Measurements from ENCODE around the gene PMEPA1.

PMEPA1 gene

DNA sequence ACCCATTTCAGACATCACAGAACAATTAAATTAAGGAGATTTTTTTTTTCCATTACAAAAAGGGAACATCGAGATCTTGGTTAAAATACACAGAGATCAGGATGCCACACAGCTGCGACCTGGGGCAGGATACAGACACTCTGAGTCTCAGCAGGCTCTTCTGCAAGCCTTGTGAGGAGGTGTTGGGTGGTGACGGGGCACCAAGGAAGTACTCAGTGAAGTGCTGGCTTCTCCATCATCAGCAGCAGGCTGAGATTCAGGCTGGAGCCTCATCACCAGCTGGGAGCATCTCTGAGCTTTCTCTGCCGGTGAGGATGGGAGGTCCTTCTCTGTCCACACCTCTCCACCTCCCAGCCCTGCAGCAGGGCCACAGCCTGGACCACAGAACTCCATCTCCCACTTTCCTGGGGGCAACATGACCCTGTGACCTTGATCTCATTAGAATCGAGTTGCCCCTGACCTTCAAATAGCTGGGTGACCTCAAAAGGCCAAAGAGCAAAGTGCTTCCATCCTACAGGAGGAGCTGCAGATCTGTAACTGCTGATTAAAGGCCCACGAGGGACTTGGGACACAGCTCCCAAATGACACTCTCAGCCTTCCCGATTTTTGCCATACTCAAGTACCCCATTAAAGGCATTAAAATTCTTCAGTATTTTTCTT, 16.0 kb downstream of the PMEPA1 start:
- no peak for DNase-seq (ENCODE audit: low read depth)

- DNase-seq (ENCODE audit: low read depth) = no peak
Observed at GRCh38 chr20:57693002-57693582, 16.7 kb downstream of the PMEPA1 start.

- DNase-seq (ENCODE audit: low read depth) = no peak
Observed at GRCh38 chr20:57692393-57692792, 17.4 kb downstream of the PMEPA1 start.

- no peak for DNase-seq (ENCODE audit: low read depth)
Observed at GRCh38 chr20:57691699-57692098, 18.1 kb downstream of the PMEPA1 start.

DNA sequence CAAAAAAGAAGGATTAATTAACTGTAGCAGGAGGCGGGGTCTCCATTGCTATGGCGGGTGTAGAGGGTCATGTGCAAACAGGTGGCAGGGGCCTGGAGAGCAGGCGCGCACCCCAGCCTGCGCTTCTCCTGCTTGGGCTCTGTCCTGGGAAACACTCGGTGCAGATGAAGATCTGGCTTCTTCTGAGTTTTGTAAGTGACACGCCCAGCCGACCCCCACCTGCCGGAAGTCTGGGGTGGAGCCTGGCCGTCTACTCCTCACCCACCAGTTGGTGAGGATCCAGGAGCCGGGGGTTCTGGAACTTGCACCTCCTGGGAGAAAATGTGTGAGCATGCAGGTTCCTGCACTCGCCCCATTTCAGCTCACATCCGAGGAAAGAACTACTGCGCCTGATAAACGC, 19.3 kb downstream of the PMEPA1 start:
- DNase-seq (ENCODE audit: low read depth) = no peak

- DNase-seq (ENCODE audit: low read depth) = no peak
Observed at GRCh38 chr20:57689745-57690481, 19.9 kb downstream of the PMEPA1 start.

GRCh38 chr20:57688864-57689263, 21.0 kb downstream of the PMEPA1 start:
- DNase-seq (ENCODE audit: low read depth) = no peak

DNA sequence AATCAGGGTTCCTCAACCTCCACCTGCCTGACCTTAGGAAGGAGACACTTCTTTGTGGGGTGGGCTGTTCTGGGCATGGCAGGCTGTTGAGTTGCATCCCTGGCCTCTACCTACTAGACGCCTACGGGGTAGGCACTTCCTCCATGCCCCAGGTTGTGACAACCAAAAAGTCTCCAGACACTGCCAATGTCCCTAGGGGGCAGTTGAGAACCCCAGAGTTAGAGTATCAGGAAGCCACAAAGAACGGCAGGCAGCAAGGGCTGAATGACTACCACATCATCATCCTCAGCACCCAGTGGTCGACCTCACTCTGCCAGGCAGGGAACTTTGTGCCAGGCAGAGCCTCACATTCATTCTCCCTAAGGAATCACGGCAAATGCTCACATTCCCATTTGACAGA, 21.5 kb downstream of the PMEPA1 start:
- no peak for DNase-seq (ENCODE audit: low read depth)

DNA sequence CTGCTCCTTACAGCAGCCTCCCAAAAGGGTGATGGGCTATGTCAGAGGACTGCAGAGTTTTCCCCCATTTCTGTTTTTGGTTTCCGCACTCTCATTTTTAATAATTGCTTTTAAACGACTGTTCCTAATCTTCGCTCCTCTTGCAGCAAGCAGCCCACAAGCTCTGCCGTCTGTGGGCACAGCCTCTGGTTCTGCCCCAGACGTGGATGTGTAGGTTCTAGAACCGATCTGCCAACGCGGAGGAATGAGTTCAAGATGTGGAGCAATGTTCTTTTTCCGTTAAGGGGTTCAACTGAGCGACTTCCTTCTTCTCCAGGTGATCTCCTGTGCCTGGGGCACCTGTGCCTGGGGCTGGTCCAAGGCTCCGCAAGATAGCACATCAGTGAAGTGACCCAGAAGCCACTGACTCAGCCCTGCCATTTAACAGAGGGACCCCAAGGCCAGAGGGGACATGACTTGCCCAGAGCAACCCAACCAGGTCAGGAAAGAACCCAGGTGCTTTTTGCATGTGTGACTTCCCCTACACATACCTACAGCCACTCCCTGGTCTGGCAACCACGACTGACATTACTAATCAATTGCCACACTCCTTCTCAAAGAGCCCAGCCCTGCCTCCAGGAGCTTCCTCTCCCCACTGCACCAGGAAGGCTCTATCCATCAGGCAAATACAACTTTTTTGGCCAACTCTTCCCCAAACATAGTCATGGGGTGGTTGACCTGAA, 22.7 kb downstream of the PMEPA1 start:
- no peak for DNase-seq (ENCODE audit: low read depth)

GRCh38 chr20:57685146-57685758, 24.6 kb downstream of the PMEPA1 start:
- no peak for DNase-seq (ENCODE audit: low read depth)

- no peak for DNase-seq (ENCODE audit: low read depth)
Observed at GRCh38 chr20:57684808-57685140, 25.0 kb downstream of the PMEPA1 start.

DNA sequence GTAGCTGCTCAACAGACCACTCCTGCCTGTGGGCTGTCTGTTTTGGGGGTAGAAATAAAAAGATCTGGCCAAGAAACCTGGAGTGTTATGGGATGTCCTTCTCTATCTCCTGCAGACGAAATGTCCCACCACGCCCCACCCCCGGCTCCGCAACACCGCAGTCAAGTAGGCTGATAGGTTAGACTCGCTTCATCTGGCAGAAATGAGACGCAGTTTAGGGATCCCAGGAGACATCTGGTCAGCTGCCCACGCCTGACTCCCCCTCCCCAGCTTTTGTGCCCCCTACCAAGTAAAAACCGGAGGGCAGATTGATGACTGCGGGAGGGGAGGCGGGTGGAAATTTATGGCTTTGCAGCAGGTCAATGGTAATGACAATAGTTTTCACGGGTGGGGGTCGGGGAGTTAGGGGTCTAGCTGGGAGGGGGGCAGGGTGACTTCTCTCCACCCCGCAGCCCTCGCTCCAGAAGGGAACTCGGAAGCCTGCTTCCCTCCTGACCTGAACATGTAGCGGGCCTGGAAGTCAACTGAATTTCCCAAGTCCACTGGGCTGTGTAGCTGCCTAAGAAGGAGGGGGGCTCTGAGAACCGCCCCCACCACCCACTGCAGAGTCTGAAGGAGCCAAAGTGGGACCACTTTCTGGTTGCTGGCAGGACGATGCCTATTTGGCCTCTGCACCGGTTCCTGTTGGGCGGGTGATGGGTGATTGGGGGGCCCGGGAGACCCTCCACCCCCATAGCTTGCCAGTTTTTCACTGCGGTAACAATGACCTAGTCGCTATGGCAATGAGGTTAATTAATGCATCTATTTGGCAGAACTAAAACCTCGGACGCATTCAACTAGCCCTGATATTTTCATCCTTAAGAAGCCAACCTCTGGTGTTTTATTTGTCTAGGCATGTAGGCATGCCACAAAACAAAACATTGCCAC, 25.7 kb downstream of the PMEPA1 start:
- no peak for DNase-seq (ENCODE audit: low read depth)

- no peak for DNase-seq (ENCODE audit: low read depth)
Observed at GRCh38 chr20:57683287-57683686, 26.5 kb downstream of the PMEPA1 start.

GRCh38 chr20:57682184-57683101, 27.4 kb downstream of the PMEPA1 start:
- no peak for DNase-seq (ENCODE audit: low read depth)

- DNase-seq (ENCODE audit: low read depth) = no peak
Observed at GRCh38 chr20:57680934-57681914, 28.6 kb downstream of the PMEPA1 start.

- DNase-seq (ENCODE audit: low read depth) = no peak
Observed at GRCh38 chr20:57680131-57680716, 29.6 kb downstream of the PMEPA1 start.

DNA sequence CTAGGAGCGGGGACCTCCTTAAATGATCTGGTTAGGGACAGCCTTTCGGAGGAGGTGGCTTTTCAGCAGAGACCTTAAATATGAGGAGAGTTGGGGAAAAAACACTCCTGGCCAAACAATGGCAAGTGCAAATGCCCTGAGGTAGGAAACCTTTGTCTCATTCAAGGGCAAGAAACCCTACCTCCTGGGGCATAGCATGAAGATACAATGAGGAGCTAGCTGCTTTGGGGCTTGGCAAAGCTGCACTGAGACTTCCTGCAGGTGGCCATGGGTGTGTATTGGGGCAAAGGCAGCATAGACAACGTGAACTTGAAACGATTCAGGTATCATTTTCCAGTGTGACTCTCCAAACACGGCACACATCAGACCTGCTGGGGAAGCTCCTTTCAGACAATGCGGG, 30.7 kb downstream of the PMEPA1 start:
- DNase-seq (ENCODE audit: low read depth) = no peak

DNA sequence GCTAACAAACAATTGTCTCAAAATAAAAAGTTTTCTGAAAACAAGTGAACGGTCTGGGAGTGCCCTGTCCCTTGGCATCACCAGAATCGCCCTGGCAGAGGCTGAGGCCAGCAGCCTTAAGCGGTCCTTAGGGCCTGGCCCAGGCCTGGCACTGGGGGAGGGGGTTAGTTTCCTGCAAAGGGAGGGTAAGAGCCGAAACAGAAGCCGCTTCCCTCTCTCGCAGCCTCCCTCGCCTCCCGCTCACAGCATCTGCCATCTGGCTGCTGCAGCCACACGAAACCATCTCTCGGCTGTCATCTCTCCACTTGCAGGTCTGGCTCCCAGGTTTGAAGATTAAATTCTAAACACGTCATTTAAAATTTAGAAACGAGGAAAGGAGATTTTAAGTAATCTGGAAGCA, 31.5 kb downstream of the PMEPA1 start:
- DNase-seq (ENCODE audit: low read depth) = no peak

DNA sequence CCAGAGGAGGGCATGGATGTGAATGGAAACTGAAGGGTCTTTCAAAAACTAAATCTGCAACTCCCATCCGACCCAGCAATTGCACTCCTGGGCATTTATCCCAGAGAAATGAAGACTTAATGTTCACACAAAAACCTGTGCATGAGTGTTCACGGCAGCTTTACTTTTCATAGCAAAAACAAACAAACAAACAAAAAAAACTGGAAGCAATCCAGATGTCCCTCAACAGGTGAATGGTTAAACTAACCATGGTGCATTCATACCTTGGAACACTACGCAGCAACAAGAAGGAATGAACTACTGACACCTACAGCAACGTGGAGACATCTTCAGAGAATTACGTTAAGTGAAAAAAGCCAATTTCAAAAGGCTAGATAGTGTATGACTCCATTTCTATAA, 32.2 kb downstream of the PMEPA1 start:
- DNase-seq (ENCODE audit: low read depth) = no peak

All from stimulated activated CD4-positive, alpha-beta T cell treated with anti-CD3 and anti-CD28 coated beads, Interleukin-2, amount 100 ng/mL, for 4 hours (primary cell).